ENCODE results near the gene LRRC28.

Gene LRRC28

DNA sequence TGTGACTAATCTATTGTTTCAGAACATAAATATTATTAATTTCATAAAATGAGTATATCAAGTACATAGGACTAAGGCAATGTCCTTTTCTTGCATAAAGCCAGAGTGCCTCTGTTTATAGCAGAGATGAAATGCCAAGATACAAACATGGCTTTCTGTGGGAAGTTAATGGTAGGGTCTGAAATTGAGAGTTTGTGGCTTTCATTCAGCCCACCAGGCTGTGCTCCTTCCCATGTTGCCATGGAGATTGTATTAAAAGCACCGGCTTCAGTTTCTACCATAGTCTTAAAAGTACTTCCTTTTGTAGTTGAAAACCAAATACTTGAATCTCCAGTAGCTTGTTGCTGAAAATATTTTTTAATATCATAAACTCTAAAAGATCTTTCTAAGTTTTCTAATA, 114.0 kb downstream of the LRRC28 start:
- Histone ChIP-seq H3K27ac (no peak overlapping the region), H3K4me1 (peaks cover 0 to 4% (median 0%) of the 10 kb centered on the region in 4 donors), H3K36me3 (peaks cover 7 to 12% (median 9%) of the 10 kb centered on the region in 3 donors), H3K9me3 (peaks cover 0 to 6% (median 0%) of the 10 kb centered on the region in 3 donors), H3K27me3 (no peaks in the 10 kb centered on the region), H3K4me3 (no peak overlapping the region)
- TF ChIP-seq, protein P1, sequence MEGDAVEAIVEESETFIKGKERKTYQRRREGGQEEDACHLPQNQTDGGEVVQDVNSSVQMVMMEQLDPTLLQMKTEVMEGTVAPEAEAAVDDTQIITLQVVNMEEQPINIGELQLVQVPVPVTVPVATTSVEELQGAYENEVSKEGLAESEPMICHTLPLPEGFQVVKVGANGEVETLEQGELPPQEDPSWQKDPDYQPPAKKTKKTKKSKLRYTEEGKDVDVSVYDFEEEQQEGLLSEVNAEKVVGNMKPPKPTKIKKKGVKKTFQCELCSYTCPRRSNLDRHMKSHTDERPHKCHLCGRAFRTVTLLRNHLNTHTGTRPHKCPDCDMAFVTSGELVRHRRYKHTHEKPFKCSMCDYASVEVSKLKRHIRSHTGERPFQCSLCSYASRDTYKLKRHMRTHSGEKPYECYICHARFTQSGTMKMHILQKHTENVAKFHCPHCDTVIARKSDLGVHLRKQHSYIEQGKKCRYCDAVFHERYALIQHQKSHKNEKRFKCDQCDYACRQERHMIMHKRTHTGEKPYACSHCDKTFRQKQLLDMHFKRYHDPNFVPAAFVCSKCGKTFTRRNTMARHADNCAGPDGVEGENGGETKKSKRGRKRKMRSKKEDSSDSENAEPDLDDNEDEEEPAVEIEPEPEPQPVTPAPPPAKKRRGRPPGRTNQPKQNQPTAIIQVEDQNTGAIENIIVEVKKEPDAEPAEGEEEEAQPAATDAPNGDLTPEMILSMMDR (IDR thresholded peaks at IDR 0.05): no peak
- intact Hi-C loops (cut with DNase I; ENCODE audit: low total_unique reads): no loop called here
- no peak for DNase-seq

DNA sequence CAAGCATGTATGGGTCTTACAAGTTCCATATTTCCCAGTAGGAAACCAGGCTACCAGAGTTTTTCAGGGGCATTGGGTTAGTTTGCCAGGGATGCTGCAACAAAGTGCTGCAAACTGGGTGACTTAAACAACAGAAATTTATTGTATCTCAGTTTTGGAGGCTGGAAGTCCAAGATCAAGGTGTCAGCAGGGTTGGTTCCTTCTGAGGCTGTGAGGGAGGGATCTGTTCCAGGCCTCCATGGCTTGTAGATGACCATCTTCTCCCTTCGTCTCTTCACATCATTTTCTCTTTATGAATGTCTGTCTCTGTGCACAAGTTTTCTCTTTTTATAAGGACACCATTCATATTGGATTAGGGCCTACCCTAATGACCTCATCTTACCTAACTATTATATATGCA, 114.7 kb downstream of the LRRC28 start:
- peaks cover 7 to 12% (median 9%) of the 10 kb centered on the region in 3 donors for H3K36me3 ChIP-seq
- peaks cover 0 to 5% (median 0%) of the 10 kb centered on the region in 4 donors for H3K4me1 ChIP-seq
- intact Hi-C loops (cut with DNase I; ENCODE audit: low total_unique reads): no loop called here
- no peak overlapping the region for H3K4me3 ChIP-seq
- no peak for DNase-seq
- no peaks in the 10 kb centered on the region for H3K27me3 ChIP-seq
- TF ChIP-seq, protein P1 (IDR thresholded peaks at IDR 0.05): no peak
- peaks cover 0 to 6% (median 0%) of the 10 kb centered on the region in 3 donors for H3K9me3 ChIP-seq
- H3K27ac ChIP-seq: no peak overlapping the region

DNA sequence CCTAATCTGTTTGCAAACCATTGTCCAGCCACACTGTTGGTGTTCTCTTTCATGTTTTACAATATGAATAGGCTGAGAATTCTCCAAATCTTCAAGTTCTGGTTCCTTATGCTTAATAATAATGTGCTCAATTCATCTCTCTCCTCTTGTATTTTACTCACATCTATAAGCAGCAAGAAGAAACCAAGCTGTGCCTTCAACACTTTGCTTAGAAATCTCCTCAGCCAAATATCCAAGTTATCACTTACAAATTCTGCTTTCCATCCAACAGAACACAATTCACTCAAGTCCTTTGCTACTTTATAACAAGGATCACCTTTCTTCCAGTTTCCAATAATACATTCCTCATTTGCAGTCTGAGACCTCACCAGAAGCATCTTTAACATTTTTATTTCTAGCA, 117.5 kb downstream of the LRRC28 start:
- DNase-seq: no peak
- peaks cover 7 to 12% (median 9%) of the 10 kb centered on the region in 3 donors for H3K36me3 ChIP-seq
- H3K9me3 ChIP-seq: peaks cover 0 to 6% (median 0%) of the 10 kb centered on the region in 3 donors
- H3K4me3 ChIP-seq: no peak overlapping the region
- intact Hi-C loops (cut with DNase I; ENCODE audit: low total_unique reads): no loop called here
- TF ChIP-seq, protein P1 (IDR thresholded peaks at IDR 0.05): no peak
- no peaks in the 10 kb centered on the region for H3K27me3 ChIP-seq
- H3K27ac ChIP-seq: no peak overlapping the region
- peaks cover 0 to 10% (median 0%) of the 10 kb centered on the region in 4 donors for H3K4me1 ChIP-seq

- Histone ChIP-seq H3K4me3 (no peak overlapping the region), H3K36me3 (peaks cover 7 to 12% (median 9%) of the 10 kb centered on the region in 3 donors), H3K9me3 (peaks cover 0 to 6% (median under 1%) of the 10 kb centered on the region in 3 donors), H3K4me1 (peaks cover 0 to 9% (median 0%) of the 10 kb centered on the region in 4 donors), H3K27me3 (no peaks in the 10 kb centered on the region), H3K27ac (no peak overlapping the region)
- no peak for DNase-seq
- intact Hi-C loops (cut with DNase I; ENCODE audit: low total_unique reads): no loop called here
- TF ChIP-seq, protein P1 (IDR thresholded peaks at IDR 0.05): no peak
Measured at GRCh38 chr15:99369196-99369595, 117.9 kb downstream of the LRRC28 start.

DNA sequence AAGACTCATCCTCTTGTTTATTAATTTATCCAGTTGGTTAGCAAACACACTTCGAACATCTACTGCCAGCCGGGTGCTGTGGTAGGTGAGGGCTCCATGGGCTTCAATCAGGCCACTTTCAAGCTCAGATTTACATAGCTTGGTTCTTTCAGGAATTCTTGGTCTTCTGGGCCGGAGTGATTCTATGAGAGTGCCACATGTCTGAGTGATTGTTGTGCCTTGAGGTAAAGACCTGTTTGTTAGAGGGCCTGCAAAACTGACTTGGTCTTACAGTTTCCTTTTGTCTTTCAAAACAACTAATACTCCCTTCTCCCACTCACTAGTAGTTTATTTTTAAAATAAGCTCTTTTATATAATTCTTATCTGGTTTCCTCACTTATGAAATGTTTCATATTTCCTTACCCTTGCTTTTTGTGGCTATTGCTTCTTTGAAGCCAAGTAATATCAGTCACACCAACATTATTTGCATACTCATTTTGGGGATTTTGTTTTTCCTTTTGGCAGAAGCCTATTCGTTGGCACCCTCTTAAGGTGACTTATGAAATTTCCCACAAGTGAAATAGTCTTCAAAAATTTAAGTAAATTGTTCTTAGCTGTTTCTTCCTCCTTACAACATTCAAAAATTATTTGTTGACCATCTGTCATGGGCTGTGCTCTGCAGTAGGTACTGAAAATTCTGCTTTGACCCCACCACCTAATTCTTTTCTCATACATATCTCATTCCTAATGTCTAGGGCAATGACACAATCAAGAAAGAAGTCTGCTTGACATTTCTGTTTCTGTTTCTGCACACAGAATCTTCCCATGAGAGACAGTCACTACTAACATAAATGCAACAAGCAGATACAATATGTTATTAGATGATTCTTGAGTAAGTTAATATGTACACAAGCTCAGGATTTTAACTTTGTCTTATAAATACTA, 120.2 kb downstream of the LRRC28 start:
- H3K27me3 ChIP-seq: no peaks in the 10 kb centered on the region
- H3K27ac ChIP-seq: peak overlapping the region; percentile 9 to 23
- H3K4me3 ChIP-seq: no peak overlapping the region
- TF ChIP-seq, protein P1 (IDR thresholded peaks at IDR 0.05): no peak
- H3K4me1 ChIP-seq: peaks cover 0 to 9% (median 0%) of the 10 kb centered on the region in 4 donors
- peaks cover 0 to 9% (median 9%) of the 10 kb centered on the region in 3 donors for H3K9me3 ChIP-seq
- intact Hi-C loops (cut with DNase I; ENCODE audit: low total_unique reads): no loop called here
- peaks cover 12 to 15% (median 14%) of the 10 kb centered on the region in 3 donors for H3K36me3 ChIP-seq
- no peak for DNase-seq

Data from tibial artery (tissue), 4 donors.